Left lung (tissue), 10 donors: ENCODE data around the gene POLE2. TPM values are rescaled to one million over a fixed set of nuclear protein-coding genes. Genes with fewer than 3 reads are reported as not detected.

Source experiments
- ATAC-seq: fragments of 200-7000 bp; cut with Tn5 transposase; one replicate; pipeline ENCODE4 v1.9.1; 2020; ENCODE audit warnings: moderate library complexity
- DNase-seq, 4 donors: peaks; one replicate each; pipeline ENCODE4 v3.0.0-alpha.2; 2013 to 2020
- H3K27ac ChIP-seq, 2 donors: fragments of 200-600 bp; sonication (generic) in 1 of 2; one replicate each; pipeline versions ENCODE4 v1.5.0 to v1.8.0; 2020 to 2021
- H3K27me3 ChIP-seq, 2 donors: fragments of 200-600 bp; sonication (generic) in 1 of 2; one replicate each; pipeline versions ENCODE4 v1.5.0 to v1.8.0; 2020 to 2021
- H3K36me3 ChIP-seq, 2 donors: fragments of 200-600 bp; sonication (generic) in 1 of 2; one replicate each; pipeline versions ENCODE4 v1.5.0 to v1.8.0; 2020 to 2021
- H3K4me1 ChIP-seq, 2 donors: fragments of 200-600 bp; one replicate each; pipeline ENCODE4 v1.8.0; 2021
- H3K4me3 ChIP-seq, 2 donors: fragments of 200-600 bp; sonication (generic) in 1 of 2; one replicate each; pipeline versions ENCODE4 v1.5.0 to v1.8.0; 2020 to 2021; ENCODE audit warnings: mild to moderate bottlenecking in 1 of 2
- H3K9me3 ChIP-seq, 2 donors: fragments of 200-600 bp; sonication (generic) in 1 of 2; one replicate each; pipeline versions ENCODE4 v1.5.0 to v1.8.0; 2020 to 2021
- intact Hi-C, 2 donors: fragments of 100-400 bp; cut with DNase I; formaldehyde crosslinking; loops; one replicate each; pipeline versions ENCODE4 v1.11.2 to v1.14.2; 2022
- polyA plus RNA-seq, 6 donors: library from polyadenylated mRNA; unstranded; fragments of 120-200 nt; gene quantifications; one replicate each; pipeline ENCODE4 v1.2.1, GENCODE V29; 2013; ENCODE audit not compliant: insufficient read length in 6 of 6
- total RNA-seq, 2 donors: library from RNA; stranded (reverse); fragmentation: NEBNext Ultra II Directional; extraction: Animal tissue kit (Norgen Biotek cat#: 25700); gene quantifications; one replicate each; pipeline ENCODE4 v1.2.1, GENCODE V29; 2021
- TF ChIP-seq, protein P1 (sequence below), 2 donors: fragments of 200-600 bp; sonication (generic) in 1 of 2; IDR thresholded peaks; one replicate each; pipeline versions ENCODE4 v1.5.0 to v1.8.0; 2021; ENCODE audit warnings: antibody characterized with exemption in 2 of 2
- donor health status: DM: no; HTN: yes; CAD: no.
- donor health status: DM: no; HTN: no; CAD: no.

POLE2 gene
- total and polyA plus RNA-seq, 8 donors, result 6.4 to 27.3 (median 23.0) TPM

DNA sequence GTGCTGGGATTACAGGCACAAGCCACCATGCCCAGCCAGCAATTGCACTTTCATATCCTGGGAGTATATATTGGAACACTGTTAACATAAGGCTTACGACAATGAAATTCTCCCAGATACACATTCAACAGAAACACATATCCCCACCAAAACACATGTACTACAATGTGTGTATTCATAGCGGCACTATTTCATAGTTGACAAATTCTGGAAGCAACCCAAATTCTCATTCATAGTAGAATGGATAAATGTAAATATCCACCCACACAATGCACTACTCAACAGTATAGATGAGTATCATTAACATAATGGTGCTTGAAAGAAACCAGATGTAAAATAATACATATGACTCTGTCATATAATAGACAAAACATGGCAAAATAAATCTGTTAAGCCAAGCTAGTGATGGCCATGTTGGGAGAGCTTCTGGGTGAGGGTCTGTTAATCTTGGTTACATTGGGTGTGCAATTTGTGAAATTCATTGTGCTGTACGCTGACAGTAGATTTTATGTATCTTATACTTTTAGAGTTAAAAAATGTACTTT lies 50.4 kb downstream of the POLE2 start:
- DNase-seq (no peak), ATAC-seq (no peak)
- Histone ChIP-seq H3K4me1 (peaks cover 17 to 49% of the 10 kb centered on the region in 2 donors), H3K27ac (no peak overlapping the region), H3K9me3 (no peaks in the 10 kb centered on the region), H3K27me3 (no peaks in the 10 kb centered on the region), H3K4me3 (no peak overlapping the region), H3K36me3 (peaks cover 0 to 15% of the 10 kb centered on the region in 2 donors)
- intact Hi-C loops, result loop anchor here in 1 of 2 donors (10.0 kb wide), 1 partner anchor 197 kb away; no protein-coding TSS in a partner anchor
- TF ChIP-seq, protein P1, sequence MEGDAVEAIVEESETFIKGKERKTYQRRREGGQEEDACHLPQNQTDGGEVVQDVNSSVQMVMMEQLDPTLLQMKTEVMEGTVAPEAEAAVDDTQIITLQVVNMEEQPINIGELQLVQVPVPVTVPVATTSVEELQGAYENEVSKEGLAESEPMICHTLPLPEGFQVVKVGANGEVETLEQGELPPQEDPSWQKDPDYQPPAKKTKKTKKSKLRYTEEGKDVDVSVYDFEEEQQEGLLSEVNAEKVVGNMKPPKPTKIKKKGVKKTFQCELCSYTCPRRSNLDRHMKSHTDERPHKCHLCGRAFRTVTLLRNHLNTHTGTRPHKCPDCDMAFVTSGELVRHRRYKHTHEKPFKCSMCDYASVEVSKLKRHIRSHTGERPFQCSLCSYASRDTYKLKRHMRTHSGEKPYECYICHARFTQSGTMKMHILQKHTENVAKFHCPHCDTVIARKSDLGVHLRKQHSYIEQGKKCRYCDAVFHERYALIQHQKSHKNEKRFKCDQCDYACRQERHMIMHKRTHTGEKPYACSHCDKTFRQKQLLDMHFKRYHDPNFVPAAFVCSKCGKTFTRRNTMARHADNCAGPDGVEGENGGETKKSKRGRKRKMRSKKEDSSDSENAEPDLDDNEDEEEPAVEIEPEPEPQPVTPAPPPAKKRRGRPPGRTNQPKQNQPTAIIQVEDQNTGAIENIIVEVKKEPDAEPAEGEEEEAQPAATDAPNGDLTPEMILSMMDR (IDR thresholded peaks at IDR 0.05), result no peak

DNA sequence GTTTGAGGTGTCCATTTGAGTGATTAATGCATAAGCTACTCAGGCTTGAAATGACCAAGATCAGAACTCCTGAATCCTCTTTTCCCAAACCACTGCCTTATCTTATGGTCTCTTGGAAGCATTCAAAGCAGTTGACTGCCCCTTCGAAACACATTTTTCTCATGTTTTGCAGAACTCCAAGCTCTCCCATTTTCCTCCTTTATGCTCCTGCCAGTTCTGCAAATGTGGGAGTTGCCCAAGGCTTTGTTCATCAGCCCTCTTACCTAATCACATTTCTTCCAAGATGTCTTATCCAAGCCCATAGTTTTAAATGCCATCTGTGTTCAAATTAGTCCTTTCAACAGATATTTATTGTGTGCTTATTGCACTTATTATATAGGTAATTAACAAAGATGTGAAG lies 51.1 kb downstream of the POLE2 start:
- Histone ChIP-seq H3K36me3 (peaks cover 0 to 15% of the 10 kb centered on the region in 2 donors), H3K27me3 (no peaks in the 10 kb centered on the region), H3K9me3 (no peaks in the 10 kb centered on the region), H3K4me3 (no peak overlapping the region), H3K27ac (no peak overlapping the region), H3K4me1 (peaks cover 23 to 51% of the 10 kb centered on the region in 2 donors)
- DNase-seq, result no peak
- TF ChIP-seq, protein P1 (IDR thresholded peaks at IDR 0.05), result no peak
- intact Hi-C loops, result loop anchor here in 1 of 2 donors (10.0 kb wide), 1 partner anchor 198 kb away; no protein-coding TSS in a partner anchor
- ATAC-seq, result no peak

DNA sequence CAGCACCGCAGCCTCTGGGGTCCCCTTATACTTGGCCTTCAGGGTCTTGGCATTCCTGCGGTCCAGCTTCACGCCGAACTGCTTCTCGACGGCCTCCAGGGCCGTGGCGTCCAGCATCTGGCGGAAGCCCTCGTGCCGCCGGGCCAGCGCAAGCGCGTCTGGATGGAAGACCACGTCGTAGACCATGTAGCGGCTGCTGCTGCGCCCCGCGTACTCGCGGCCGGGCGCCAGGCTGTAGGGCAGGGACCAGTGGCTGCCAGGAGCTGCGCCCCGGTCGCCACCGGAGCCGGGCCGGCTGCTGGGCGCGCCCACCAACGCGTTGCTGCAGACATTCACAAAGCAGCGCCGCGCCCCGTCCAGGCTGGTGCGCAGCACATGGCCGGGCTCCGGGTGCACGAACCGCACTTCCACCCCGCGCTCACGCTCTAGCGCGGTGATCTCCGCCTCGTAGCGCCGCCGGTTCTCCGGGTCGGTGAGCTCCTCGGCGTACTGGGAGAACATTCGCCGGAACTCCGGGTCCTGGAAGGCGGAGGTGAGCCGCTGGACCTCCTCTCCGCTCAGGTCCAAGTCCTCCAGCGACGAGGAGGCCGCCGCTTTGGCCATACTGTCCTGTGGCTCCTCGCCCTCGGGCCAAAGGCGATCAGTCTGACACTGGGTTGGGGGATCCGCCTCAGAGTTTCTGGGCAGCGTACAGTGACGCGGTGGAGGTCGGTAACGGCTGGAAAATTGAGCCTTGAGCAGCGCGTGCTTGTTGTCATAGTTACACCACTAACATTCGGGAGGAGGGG lies 53.3 kb downstream of the POLE2 start, which contains the start of gene DNAAF2:
DNAAF2 (minus strand) TSS at position 698 of the 788 bp plus-strand sequence; CDS start at position 603, 95 bp downstream.
- no peaks in the 10 kb centered on the region for H3K9me3 ChIP-seq
- H3K27ac ChIP-seq, result peak within 1 kb of the TSS; percentile 96 to 98
- peak; percentile 60 for ATAC-seq
- peaks cover 0 to 15% of the 10 kb centered on the region in 2 donors for H3K36me3 ChIP-seq
- intact Hi-C loops, result loop anchor here in 1 of 2 donors (10.0 kb wide), 1 partner anchor 200 kb away; no protein-coding TSS in a partner anchor
- peak within 1 kb of the TSS; percentile 76 to 98 for H3K4me3 ChIP-seq
- peak; percentile 64 to 92 (median 82) for DNase-seq
- TF ChIP-seq, protein P1 (IDR thresholded peaks at IDR 0.05), result no peak
- H3K27me3 ChIP-seq, result no peaks in the 10 kb centered on the region
- H3K4me1 ChIP-seq, result peaks cover 18 to 58% of the 10 kb centered on the region in 2 donors

DNA sequence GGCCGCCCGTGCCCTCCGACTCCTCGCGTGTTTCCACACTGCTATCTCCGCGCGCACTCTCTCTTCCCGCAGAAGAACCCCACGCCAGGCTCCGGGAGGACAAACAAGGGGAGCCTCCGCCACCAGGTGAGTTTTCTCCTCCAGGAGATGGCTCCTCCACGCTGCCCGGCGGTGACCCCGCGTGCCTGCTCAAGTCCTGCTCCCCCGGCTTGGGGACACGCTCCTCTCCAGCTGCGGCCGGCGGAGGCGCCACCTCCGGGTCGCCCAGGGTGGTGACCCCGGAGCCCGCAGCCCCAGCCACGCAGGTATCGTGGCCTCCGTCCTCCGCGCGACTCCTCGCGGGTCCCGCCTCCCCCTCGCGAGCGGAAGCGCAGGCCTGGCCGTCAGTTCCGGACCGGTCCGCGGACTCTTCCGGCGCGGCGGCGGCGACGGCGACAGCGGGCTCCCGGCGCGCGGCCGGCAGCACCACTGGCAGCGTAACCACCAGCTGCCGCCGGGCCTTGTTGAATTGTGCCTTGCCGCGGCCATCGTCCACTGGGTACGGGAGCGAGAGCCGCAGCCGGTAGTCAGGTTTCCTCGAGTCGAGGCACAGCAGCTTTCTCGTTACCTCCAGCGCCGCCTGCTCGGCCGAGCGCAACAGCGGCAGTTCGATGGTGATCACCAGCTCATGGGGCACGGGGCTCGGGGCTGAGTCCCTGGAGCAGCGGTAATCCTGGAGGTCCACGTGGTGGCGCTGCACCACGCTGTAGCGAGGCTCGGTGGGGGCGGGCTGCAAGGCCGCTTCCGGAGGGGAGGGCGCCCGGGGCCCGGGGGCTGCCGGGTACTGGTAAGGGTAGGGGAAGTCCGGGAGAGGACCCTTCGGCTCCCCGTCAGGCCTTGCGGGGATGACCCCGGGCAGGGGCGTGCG lies 54.1 kb downstream of the POLE2 start:
- intact Hi-C loops, result loop anchor here in 1 of 2 donors (10.0 kb wide), 1 partner anchor 201 kb away; no protein-coding TSS in a partner anchor
- TF ChIP-seq, protein P1 (IDR thresholded peaks at IDR 0.05), result peak; percentile 68 to 70

More for the DNA sequence above, 54.1 kb downstream of the POLE2 start:
- peak overlapping the region; percentile 96 to 98 for H3K27ac ChIP-seq
- H3K27me3 ChIP-seq, result no peaks in the 10 kb centered on the region
- H3K9me3 ChIP-seq, result no peaks in the 10 kb centered on the region
- peaks cover 18 to 61% of the 10 kb centered on the region in 2 donors for H3K4me1 ChIP-seq
- DNase-seq (peak; percentile 94 to 98 (median 96)), ATAC-seq (peak; percentile 95)
- H3K36me3 ChIP-seq, result peaks cover 0 to 15% of the 10 kb centered on the region in 2 donors
- H3K4me3 ChIP-seq, result peak overlapping the region; percentile 76 to 98
